Iris pigment epithelial cell (primary cell): ENCODE results near the gene ZNF35.

Experiments used
- DNase-seq: peaks from one replicate; pipeline ENCODE4 v3.0.0-alpha.2; 2011; ENCODE audit warnings: low read depth

The ZNF35 gene

GRCh38 chr3:44685128-44685800 is 36.7 kb downstream of the ZNF35 start:
- DNase-seq = peak; percentile 90

GRCh38 chr3:44687898-44688297 is 39.4 kb downstream of the ZNF35 start:
- DNase-seq = no peak
